GM12801 (cell line): Measurements from ENCODE around the gene MED27.

Experiments
- TF ChIP-seq, protein P1 (sequence below): IDR thresholded peaks from one replicate; pipeline ENCODE4 v1.5.1; 2011; ENCODE audit warnings: control low read depth; ENCODE audit not compliant: insufficient read length; ENCODE audit errors: extremely low read depth

The MED27 gene

DNA sequence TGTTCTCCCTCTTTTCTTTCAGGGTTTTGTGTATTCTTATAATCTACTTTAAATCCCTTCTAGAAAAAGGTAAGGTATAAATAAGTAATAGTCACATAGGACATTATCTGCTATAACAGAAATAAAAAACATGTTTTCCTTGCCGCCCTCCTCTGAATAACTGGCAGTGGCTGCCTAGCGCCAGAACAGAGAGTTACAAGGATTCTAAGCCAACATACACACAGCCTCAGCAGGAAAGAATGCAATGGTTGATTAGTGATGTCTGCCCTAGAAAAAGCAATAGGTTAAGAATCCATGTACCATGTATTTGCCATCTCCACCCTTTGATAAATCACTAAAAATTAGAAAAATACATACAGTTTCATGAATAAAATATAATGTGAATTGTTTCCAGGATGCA lies 4.9 kb downstream of the MED27 start:
- TF ChIP-seq, protein P1, sequence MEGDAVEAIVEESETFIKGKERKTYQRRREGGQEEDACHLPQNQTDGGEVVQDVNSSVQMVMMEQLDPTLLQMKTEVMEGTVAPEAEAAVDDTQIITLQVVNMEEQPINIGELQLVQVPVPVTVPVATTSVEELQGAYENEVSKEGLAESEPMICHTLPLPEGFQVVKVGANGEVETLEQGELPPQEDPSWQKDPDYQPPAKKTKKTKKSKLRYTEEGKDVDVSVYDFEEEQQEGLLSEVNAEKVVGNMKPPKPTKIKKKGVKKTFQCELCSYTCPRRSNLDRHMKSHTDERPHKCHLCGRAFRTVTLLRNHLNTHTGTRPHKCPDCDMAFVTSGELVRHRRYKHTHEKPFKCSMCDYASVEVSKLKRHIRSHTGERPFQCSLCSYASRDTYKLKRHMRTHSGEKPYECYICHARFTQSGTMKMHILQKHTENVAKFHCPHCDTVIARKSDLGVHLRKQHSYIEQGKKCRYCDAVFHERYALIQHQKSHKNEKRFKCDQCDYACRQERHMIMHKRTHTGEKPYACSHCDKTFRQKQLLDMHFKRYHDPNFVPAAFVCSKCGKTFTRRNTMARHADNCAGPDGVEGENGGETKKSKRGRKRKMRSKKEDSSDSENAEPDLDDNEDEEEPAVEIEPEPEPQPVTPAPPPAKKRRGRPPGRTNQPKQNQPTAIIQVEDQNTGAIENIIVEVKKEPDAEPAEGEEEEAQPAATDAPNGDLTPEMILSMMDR, result no peak

DNA sequence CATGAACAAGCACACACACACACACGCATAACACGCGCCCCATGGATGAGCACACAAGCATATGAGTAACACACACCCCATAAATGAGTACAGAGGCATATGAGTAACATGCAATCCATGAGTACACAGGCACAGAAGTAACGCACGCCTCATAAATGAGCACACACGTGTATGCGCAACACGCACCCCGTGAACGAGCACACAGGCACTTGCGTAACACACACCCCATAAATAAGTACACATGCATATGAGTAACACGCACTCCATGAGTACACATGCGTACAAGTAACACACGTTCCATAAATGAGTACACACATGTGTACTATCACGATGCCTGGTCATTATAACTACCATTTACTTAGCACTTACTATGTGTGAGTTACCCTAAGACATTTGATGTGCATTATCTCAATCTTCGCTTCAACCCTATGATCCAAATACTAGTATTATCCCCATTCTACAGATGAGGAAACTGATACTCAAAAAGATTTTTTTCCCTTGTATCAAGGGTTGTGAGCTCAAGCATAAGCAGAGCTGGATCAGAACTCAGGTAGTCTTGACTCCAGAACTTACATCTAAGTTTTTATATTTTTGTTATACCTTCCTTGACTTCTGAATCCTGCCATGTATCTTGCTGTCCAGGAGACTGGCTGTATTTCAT lies 7.7 kb downstream of the MED27 start:
- TF ChIP-seq, protein P1, result no peak

DNA sequence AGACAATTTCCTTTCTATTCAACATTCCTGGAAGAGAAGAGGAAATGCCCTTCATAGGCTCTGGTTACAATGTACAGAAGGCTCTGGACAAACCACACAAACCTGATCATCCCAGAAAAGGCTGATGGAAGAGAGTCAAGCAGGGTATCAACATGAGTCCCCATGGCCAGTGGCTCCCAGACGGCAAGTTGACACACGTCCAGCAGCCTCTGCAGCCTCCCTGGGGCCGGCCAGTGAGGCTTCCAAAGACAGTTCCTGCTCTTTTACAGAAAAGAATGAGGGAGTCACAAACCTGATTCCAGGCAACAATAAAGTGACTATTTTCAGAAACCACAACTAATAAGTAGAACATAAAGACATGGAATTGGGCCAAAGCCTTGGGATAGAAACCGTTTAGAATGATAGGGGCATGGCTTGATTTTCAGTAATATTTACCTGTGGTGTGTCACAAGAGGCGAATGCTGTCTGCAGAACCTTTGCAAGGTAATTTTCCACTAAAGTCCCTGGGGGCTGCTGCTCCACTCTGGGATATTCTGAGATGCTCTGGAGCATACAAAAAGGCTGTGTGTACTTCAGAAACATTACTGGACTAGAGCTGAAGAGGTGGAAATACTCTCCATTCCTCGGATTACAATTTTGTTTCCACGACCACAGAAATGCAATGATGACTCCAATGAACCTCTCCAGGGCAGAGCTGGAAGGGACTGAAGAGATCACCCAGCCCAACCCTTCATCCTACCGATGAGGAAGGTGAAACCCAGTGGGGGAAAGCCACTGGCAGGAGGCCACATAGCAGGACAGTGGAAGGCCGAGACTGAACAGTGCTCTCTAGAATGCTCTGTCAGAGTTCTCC lies 10.4 kb downstream of the MED27 start:
- TF ChIP-seq, protein P1, result no peak

DNA sequence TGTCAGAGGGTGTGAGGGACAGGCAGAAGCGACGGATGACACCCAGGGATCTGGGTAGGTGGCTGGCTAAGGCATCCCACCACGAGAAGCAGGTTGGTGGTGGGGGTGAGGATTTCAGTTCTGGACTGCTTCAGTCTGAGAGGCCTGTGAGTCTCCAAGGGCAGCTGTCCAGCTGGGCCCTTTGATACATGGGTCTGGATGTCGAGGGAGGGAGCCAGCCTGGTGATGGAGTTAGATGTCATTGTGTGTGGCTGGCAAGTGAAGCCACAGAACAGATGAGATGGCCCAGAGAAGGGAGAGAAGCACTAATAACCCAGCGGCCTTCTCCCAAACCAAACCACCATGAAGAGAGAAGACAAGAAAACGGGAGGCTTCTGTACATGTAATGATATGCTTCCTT lies 11.1 kb downstream of the MED27 start:
- TF ChIP-seq, protein P1, result no peak

DNA sequence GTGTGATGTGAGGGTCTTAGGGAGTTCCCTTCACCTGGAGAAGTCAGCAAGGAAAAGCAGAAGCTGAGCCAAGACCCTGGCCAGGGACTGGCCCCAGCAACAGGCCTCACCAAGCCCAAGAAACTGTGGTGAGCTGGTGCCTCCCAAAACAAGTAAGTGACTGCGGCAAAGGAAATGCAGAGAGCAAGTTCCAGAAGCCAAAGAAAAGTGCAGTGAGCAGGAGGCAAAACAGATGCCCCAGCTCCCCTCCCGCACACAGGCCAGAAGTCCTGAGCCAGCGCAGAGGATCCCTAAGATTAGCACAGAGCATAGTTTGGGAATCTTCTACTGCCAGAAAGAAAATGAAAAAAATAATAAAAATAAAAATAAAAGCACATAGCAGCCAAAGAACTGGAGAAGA lies 13.2 kb downstream of the MED27 start:
- TF ChIP-seq, protein P1, result no peak

DNA sequence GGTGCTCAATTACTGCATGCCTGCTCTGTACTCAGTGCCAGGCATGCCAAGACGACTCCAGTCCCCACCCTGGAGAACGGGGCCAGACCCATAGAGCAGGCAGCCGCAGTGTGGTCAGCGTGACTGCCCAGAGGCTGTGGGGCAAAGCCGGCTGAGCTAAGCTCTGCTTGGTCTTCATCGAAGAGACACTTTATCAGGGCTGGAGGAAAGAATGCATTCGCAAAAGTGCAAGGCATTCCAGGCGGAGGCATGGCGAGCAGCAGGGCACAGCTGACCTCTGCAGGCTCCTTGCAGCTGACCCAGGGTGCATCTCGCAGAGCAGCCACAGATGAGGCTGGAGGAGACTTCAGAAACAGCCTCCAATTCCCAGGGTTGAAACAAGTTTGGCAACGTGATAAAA lies 13.6 kb downstream of the MED27 start:
- TF ChIP-seq, protein P1, result no peak

DNA sequence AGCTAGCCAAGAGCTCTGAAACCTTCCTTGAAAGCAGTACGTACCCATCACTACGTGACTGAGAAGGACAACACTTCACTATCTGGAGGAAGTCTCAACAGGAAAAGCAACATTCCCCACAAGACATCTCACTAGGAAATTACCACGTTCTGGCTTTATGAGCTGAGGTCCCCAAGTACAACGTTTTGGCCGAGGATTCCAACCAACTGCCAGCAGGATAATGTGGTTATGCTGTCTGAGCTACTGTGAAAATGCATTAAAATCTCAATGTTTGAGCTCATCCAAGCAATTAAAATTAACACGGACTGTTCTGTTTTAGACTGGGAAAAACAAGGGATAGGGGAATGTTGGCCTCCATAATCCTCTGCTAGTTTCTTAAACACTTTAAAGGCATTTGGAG lies 16.4 kb downstream of the MED27 start:
- TF ChIP-seq, protein P1, result no peak
